NCI-H748 (cell line): ENCODE measurements around the gene MZF1.
"Not testable (repeated sequence)": the region's sequence is repeated elsewhere in the genome, so short reads cannot be mapped to it uniquely, and the experiment has no call there.

ENCODE experiments used
- DNase-seq: peaks from one replicate; lab custom pipeline; 2025; ENCODE audit not compliant: unreplicated experiment; lab: John Stamatoyannopoulos, UW

MZF1 gene

GRCh38 chr19:58572818-58573657, at the start of gene MZF1:
Gene MZF1 (minus strand): TSS chr19:58573335. CDS start chr19:58571389, 1,946 bp downstream.
- no peak for DNase-seq

GRCh38 chr19:58607213-58607612, 34.1 kb upstream of the MZF1 start:
- not testable (repeated sequence) for DNase-seq

- not testable (repeated sequence) for DNase-seq
Measured at GRCh38 chr19:58606251-58606896, 33.2 kb upstream of the MZF1 start.

GRCh38 chr19:58586133-58586765, 13.1 kb upstream of the MZF1 start:
- no peak for DNase-seq

GRCh38 chr19:58585442-58586132, 12.5 kb upstream of the MZF1 start:
- DNase-seq = no peak

- DNase-seq = no peak
Measured at GRCh38 chr19:58584498-58585441, 11.6 kb upstream of the MZF1 start.

GRCh38 chr19:58582985-58583384, 9.8 kb upstream of the MZF1 start:
- no peak for DNase-seq

- no peak for DNase-seq
Measured at GRCh38 chr19:58581227-58582141, 8.3 kb upstream of the MZF1 start.

GRCh38 chr19:58579473-58580142, 6.5 kb upstream of the MZF1 start:
- no peak for DNase-seq

GRCh38 chr19:58578012-58578925, 5.1 kb upstream of the MZF1 start:
- no peak for DNase-seq

GRCh38 chr19:58577581-58577980, 4.4 kb upstream of the MZF1 start:
- not testable (repeated sequence) for DNase-seq

GRCh38 chr19:58575183-58576041, 2.3 kb upstream of the MZF1 start:
- DNase-seq = no peak

- DNase-seq = no peak
Measured at GRCh38 chr19:58573658-58574164, 576 bp upstream of the MZF1 start.

GRCh38 chr19:58572026-58572817, 913 bp downstream of the MZF1 start:
- DNase-seq = no peak

GRCh38 chr19:58571575-58571947, 1.6 kb downstream of the MZF1 start:
- DNase-seq = no peak
